Fibroblast of the conjunctiva (primary cell): ENCODE results near the gene EPS15.
"Not testable (repeated sequence)": the region's sequence is repeated elsewhere in the genome, so short reads cannot be mapped to it uniquely, and the experiment has no call there.

Experiments used
- DNase-seq: peaks from one replicate; pipeline ENCODE4 v3.0.0-alpha.2; 2010; ENCODE audit warnings: low read depth

EPS15 gene

DNA sequence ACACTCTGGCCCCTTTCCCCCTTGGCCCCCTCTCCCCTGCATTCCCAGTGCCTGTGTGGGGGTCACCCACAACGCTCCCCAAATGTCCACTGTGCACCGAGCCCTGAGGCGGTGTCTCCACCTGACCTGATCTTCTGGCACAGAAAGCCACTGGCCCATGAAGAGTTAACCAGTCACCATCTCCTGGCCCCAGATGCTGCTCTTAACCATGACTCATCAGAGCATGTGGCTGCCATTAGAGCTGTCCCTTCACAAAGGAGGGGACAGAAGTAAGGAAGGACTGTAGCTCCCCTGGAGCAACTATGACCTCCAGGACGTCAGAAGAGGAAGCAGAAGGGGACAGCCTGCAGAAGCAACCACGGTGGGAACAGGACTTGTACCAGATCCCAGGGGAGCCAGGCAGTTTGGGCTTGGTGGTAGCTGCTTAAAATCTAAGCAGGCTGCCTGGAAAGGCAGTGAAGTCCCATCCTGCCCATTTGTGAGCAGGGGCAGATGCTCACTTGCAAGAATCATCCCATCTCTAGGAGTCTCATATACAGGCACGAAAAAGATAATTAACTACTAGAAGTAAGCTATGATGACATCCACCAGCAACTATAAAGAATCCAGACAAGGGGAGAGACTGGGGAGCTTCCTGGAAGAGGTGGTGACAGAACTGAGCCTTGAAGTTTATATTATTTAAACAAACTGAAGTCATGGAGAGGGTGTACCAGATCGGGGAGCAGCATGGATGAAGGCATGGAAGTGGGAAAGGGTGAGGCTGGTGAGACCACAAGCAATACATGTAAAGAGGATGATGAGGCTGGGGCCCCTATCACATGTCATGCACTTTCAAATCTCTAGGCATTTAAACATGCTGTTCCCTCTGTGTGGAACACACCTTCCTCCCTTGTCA lies 187.6 kb downstream of the EPS15 start:
- DNase-seq: no peak

DNA sequence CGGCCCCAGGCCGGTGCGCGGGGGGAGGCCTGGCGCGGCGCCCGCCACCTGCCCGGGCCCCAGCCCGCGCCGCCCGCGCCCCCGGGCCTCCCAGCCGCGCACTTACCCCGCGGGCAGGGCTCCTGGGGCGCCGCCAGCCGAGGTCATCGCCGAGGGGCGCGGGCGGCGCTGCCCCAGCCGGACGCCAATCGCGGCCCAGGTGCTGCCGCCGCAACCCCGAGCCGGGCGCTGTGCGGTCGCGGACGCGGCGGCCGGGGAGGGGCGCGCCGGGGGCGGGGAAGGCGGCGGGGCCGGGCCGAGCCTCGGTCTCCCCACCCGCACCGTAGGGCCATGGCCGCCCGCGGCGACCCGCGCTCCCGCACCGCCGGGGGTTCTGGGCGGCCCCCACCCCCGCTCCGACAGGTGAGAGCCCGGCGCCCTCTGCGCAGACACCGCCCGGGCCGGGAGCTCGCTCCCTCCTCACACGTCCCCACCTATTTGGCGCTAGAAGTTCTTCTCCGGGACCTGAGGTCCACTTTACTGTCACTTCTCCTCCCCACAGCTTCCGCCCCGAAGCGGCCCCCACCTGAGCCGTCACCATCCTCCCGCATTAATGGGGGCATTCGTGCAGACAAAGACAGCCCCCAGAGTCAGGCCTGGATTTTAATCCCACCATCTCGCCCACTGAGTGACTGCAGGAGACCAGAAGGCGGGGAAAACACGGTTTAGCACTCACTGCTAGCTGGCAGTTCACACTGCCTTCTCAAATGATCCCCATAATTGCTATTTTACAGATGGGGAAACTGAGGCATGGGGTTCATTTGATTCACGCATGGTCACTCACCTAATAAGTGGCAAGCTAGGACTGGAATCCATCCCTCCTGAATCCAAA lies 188.5 kb downstream of the EPS15 start, which contains the start of gene TTC39A:
Gene TTC39A, minus strand, starts transcription at position 232 of the 871 bp plus-strand sequence. Its CDS starts 85 bp downstream, at position 147.
- no peak for DNase-seq

DNA sequence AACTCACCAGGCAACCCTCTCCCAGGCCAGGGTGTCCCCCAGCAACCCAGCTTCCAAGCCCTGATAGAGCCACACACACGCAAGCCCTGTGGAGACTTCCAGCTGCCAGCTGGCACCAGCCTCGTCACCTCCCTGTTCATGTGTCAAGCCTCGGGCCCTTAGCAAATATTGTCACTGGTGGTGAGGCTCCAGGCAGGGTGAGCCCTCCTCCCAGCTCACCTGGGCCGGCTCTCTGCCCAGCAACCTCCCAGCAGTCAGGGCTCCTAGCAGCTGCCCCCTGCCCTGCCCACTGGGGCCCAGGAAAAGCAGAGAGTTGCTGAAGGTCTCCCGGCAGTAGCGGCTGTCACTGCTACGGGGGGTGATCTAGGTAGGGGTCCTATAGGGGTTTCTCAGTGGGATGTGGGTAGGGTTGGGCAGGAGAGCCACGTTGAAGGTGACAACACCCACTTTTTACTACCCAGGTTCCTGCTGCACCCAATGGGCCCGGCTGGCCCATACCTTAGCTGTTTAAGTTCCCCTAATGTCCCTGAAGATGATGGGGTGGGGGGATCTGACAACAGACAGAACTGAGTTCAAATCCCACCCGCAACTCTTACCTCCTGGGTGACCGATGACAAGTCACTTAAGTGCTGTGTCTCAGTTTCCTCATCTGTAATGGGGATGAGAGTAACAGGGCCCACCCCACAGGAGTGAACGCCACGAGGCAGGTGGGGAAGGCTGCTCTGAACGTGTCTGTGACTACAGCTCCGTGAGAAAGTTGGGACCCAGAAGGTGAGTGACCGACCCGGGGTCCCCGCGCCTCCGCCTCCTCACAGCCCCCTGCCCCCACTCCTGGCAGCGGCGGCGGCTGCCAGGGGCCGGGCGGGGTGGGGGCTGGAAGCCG lies 189.4 kb downstream of the EPS15 start:
- no peak for DNase-seq

DNA sequence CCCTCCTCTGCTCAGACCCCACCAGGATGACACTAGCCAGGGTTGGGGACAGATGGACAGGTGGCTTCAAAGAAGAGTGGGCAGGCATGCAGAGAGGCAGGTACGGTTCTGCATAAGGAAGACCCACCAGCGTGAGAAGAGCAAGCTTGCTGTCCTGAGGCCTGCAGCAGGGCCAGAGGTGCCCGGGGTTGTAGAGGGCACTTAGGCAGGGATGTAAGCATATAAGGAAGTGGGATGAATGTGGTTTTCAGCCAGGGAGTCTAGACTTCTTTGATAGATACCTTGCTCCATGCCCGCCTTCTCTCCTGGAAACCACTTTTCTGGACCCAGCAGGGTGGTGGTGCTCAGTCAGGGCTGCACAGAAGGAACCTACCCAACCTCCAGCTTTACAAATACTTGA lies 190.1 kb downstream of the EPS15 start:
- no peak for DNase-seq

DNA sequence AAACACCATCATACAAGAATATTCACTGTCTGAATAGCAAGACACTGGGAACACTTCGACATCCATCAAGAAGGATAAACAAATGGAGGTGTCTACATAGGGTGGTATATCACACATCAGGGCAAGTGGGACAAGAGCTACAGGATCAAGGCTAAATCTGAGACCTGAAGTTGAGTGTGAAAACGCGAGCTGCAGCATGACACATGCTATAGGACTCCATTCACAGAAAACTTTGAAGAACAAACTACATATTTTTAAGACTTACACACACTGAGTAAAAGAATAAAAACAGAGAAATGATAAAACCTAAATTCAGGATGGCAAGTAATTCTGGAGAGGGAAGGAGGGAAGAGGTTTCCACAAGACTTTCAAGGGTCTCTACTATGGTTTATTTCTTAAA lies 190.8 kb downstream of the EPS15 start:
- no peak for DNase-seq

DNA sequence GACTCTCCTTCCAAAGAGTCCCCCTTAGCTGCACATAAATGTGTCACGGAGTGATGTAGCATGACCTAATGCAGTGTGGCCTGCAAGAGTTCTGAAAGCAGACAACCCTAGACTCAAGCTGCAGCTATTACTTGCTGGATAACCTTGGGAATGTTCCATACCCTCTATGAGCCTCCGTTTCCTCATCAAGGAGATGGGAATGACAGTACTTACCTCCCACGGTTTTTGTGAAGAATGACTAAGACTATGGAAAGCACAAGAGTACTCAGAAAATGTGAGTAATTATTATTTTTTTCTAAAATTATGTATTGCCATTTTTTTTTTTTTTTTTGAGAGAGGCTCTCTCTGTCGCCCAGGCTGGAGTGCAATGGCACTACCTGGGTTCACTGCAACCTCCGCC lies 191.7 kb downstream of the EPS15 start:
- no peak for DNase-seq

DNA sequence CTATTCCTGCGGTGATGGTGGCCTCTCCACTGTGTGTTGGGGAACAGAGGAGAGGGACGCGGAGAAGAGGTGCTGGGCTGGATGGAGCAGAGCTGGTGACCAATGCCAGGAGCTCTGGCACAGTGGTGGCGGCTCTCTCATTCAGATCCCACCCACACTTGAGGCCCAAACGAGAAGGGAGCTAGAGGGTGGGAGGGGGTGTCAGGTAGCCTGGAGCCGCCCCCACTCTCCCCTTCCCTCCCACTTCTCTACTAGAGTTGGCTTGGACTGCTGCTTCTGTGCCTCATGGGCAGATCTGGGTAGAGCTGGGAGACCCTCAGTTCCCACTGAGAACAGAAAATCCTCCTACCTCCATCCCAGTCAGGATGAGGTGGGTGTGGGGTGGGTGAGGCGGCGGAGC lies 192.2 kb downstream of the EPS15 start:
- DNase-seq: no peak

DNA sequence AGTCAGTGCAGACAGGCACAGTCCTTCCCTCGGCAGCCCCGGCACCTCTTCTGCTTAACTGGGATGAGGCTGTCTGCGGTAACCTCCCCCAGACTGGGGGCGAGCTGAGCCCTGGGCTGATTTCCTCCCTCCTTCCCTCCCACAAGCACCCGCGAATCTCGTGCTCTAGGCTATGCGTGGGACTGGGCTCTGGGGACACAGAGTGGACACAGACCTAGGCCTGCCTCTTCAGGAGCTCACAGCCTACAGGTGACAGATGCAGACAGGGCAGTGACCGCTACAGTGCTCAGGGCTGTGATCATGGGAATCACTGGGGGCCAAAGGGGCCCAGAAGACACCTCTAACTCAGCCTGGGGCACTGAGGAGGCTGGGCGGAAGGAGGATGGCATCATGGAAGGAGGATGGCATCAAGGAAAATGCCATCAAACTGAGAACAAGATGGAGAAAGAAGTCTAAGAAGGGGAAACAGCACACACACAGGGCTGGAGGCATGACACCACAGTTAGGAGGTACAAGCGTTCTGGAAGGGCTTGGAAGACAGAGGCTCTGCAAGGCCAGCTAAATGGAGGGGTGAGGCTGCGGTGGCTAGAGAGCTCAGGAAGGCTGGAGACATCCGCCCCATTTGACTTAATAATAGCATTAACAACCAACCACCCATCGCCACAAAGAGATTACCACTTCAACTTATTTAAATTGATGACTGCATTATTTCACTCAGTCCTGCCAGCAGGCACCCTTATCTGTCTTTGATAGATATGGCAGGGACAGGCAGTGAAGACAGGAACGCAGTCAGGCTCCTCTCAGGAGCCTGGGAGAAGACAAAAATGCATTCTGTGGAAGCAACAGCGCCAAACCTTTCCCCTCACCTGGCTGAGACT lies 192.9 kb downstream of the EPS15 start:
- no peak for DNase-seq

DNA sequence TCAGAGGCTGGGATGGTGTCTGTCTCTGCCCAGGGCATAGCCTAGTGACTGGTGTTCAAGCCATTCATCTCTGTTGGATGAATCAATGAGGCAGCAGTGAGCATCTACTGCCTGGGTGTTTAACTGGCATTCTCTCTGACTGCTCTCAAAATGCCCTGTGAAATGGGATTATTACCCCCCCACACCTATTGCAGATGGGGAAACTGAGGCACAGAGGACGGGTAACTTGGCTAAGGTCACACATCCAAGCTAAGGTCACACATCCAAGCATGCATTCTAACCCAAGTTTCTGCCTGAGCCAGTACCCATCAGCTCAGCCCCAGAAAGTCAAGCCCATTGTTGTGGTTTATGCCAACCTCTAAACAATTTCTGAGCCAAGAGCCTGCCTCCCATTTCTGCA lies 193.7 kb downstream of the EPS15 start:
- DNase-seq: no peak

DNA sequence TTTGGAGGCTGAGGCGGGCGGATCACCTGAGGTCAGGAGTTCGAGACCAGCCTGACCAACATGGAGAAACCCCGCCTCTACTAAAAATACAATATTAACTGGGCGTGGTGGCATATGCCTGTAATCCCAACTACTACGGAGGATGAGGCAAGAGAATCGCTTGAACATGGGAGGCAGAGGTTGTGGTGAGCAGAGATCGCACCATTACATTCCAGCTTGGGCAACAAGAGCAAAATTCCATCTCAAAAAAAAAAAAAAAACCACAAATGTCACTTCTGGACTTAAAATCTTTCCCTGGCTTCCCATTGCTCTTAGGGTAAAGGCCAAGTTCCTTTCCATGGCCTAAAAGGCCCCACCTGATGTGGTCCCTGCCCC lies 194.1 kb downstream of the EPS15 start:
- DNase-seq: not testable (repeated sequence)

DNA sequence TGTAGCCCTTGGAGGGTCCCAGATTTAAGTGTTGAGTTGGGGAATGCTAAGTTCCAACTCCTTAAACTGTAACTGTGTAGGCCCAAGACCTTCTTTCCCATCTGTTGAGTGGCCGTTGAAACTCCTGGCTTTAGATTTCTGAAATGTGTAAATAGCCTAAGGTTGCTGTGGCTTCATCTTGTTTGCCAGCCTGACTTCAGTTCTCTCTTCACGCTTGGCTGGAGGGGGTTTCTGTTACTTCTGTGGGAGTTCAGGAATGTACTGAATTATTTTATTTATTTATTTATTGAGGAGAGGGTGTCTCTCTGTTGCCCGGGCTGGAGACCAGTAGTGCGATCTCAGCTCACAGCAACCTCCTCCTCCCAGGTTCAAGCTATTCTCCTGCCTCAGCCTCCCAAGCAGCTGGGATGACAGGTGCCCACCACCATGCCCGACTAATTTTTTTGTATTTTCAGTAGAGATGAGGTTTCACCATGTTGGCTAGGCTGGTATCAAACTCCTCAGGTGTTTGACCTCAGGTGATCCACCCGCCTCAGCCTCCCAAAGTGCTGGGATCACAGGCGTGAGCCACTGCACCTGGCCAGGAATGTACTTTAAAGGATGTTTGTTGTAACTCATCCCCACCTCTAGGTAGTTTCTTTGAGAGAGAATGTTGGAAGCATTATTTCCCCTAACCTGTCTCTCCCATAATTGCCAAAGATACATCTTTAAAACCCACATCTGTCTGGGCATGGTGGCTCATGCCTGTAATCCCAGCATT lies 194.6 kb downstream of the EPS15 start:
- no peak for DNase-seq

DNA sequence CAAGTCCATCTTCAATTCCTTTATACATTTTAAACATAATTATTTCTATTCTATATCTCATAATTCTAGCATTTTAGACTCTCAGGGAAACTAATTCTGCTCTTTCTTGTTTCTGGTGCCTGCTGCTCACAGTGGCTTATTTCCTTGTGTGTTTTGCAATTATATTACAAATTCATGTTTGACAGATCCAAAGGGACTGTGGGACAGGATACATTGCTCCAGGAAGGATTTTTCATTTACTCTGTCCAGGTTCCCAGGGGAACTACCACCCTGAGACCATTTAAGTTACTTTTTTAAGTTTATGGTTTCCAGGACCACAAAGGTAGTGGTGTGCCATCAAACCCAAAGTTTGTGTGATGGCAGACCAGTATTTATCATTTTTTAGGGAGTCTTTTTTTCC lies 195.3 kb downstream of the EPS15 start:
- DNase-seq: no peak

DNA sequence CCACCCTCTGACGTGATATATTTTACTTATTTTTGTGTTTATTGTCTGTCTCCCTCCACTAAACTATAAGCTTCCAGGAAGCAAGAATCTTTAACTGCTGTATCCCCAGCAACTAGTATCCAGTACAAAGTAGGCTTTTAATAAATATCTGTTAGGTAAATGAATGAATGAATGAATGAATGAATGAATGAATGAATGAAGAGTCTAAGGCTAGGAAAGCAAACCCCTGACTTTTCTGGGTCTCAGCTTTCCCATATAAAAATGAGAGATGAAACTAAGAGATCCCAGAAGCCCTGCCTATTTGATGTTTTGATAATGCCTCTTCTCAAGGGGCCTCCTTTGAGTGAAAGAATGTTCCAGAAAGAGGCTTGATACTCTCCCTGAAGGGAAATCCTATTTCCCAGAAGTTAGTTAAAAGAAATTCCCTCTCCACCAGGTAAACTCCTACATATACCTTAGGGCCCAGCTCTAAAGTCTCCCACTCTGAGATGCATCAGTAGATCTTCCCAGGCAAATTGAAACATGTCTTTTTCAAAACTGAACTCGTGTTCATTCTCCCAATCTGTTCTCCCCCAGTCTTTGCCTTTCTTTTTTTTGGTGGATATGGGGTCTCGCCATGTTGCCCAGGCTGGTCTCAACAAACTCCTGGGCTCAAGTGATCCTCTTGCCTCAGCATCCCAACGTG lies 196.5 kb downstream of the EPS15 start:
- no peak for DNase-seq

DNA sequence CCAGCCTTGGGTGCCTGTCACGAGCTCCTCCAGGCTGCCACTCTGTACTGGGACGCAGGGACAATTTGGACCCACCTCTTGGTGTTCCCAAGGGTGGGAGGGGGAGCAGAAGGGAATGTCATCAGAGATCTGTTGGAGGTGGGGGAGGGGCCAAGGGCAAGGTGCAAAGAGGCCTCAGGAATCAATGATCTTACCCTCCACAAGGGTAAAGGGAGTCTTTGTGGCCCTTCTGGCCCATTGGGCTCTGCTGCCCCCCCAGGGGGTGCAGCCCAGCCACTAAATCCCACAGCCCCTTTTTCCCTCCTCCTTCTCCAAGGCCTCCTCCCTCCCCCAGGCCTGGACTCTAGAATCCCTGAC lies 197.2 kb downstream of the EPS15 start:
- no peak for DNase-seq

DNA sequence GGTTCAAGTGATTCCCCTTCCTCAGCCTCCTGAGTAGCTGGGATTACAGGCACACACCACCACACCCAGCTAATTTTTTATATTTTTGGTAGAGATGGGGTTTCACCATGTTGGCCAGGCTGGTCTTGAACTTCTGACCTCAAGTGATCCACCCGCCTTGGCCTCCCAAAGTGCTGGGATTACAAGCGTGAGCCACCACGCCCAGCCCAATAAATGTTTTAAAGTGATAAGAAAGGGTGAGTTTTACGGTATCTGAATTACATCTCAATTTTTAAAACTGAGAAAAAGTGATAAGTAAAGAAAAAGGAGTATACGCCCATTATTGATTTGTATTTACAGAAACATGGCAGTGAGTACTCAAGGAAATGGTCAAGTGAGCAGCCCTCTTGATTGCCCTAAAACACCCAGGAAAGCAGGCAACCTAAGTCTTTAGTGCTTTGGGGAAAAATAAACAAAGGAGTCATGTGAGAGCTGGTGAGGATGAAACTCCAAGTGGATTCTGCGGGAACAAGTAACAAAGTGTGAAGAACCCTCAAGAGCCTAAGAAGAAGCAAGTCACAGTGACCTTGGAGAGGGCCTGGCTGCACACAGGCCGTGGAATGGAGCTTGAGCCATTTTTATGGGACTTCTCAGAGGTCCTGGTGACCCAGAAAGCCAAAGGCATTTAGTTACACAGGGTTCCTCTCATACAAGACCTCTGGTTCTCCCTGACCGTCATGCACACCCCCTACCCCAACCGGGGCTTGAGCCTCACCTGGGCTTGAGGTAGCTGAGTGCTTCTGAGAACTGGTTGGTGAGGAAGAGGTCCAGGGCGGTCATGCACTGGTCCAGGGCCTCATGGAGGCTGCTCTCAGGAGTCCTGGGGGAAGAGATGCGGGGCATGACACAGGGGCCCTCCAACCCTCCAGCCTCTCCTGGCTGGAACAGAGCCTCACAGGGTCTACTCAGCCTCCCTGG lies 197.8 kb downstream of the EPS15 start:
- DNase-seq: no peak

DNA sequence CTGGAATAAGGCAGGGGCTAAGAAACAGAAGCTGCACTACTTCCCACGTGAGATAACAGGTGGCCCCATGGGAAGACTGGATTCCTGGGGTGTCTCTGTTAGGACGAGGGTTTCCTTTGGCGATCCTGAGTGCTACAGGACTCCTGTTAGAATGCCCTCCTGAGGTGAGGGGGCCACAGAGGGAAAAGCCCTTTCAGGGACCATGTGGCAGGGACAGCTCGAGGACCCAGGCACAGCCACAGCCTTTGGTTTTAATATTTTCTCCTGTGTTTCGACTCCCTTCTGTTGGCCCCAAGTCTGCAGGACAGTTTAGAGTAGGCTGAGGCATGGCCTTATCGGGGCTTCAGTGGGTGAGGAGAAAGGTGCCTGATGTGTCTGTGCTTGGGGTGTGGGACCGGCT lies 201.3 kb downstream of the EPS15 start:
- DNase-seq: no peak

DNA sequence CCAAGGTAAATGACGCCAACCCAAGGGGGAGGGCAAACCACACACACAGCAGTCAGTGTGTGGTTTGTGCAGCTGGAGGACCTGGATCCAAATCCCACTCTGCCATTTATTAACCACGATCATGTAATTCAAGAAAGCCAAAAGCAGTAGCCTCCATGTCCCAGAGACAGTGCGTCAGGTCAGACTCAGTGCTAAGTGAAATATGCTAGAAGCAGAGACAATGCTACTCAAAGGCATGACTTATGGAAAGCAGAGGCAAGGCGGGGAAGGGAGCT lies 202.3 kb downstream of the EPS15 start:
- DNase-seq: no peak

DNA sequence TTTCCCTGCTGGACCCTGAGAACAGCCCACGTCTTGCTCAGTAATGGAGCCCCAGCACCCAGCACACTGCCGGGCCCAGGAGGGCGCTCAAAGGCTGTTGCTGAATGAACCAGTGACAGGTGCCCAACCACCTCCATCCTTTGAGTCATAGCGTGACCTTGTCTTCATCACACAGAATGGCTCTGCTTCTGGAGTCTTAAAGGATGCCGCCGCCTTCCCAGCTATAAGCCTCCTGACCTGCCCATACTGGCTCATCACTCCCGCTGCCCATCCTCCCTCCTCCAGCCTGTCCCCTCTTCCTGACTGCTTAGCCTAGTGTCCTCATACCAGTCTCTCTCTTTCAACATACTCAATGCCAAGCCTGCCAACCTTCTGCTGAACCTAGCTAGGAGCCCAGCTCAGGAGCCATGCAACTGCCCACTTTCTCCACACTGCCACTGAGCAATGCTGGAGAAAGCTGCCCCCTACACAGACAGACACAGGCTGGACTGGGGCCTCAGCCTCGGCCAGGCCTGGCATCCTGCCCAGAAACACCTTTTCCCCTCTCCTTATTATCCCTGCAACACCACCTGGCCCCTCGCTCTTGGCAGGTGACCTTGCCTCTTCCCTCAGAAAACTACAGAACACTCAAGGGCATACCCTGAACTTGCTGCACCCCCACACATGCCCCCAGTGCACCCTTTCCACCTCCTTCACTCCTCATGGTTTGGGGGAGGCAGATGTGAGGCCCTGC lies 202.8 kb downstream of the EPS15 start:
- no peak for DNase-seq
